ENCODE data around the gene HDGFL2.

The HDGFL2 gene

GRCh38 chr19:4499855-4500254 is 27.8 kb downstream of the HDGFL2 start:
- DNase-seq (ENCODE audit: low read depth) = no peak

- DNase-seq (ENCODE audit: low read depth) = no peak
These were observed 28.9 kb downstream of the HDGFL2 start for GRCh38 chr19:4500841-4501591.

GRCh38 chr19:4501691-4502090 is 29.6 kb downstream of the HDGFL2 start:
- DNase-seq (ENCODE audit: low read depth) = no peak

- no peak for DNase-seq (ENCODE audit: low read depth)
These were observed 30.4 kb downstream of the HDGFL2 start for GRCh38 chr19:4502282-4503131.

GRCh38 chr19:4503132-4503824 is 31.2 kb downstream of the HDGFL2 start:
- DNase-seq (ENCODE audit: low read depth) = no peak

- DNase-seq (ENCODE audit: low read depth) = no peak
These were observed 31.7 kb downstream of the HDGFL2 start for GRCh38 chr19:4503825-4504170.

GRCh38 chr19:4504297-4504701 is 32.2 kb downstream of the HDGFL2 start:
- no peak for DNase-seq (ENCODE audit: low read depth)

- DNase-seq (ENCODE audit: low read depth) = no peak
These were observed 32.9 kb downstream of the HDGFL2 start for GRCh38 chr19:4504891-4505569.

GRCh38 chr19:4505570-4506448 is 33.7 kb downstream of the HDGFL2 start:
- no peak for DNase-seq (ENCODE audit: low read depth)

- DNase-seq (ENCODE audit: low read depth) = peak; percentile 38
These were observed 34.5 kb downstream of the HDGFL2 start for GRCh38 chr19:4506449-4507149.

- no peak for DNase-seq (ENCODE audit: low read depth)
These were observed 35.0 kb downstream of the HDGFL2 start for GRCh38 chr19:4507150-4507452.

GRCh38 chr19:4507804-4508203 is 35.7 kb downstream of the HDGFL2 start:
- DNase-seq (ENCODE audit: low read depth) = no peak

- no peak for DNase-seq (ENCODE audit: low read depth)
These were observed 36.6 kb downstream of the HDGFL2 start for GRCh38 chr19:4508698-4509097.

GRCh38 chr19:4510435-4511255 is 38.5 kb downstream of the HDGFL2 start:
- no peak for DNase-seq (ENCODE audit: low read depth)

- DNase-seq (ENCODE audit: low read depth) = no peak
These were observed 39.4 kb downstream of the HDGFL2 start for GRCh38 chr19:4511300-4512054.

GRCh38 chr19:4512070-4512469 is 40.0 kb downstream of the HDGFL2 start:
- no peak for DNase-seq (ENCODE audit: low read depth)

- no peak for DNase-seq (ENCODE audit: low read depth)
These were observed 41.2 kb downstream of the HDGFL2 start for GRCh38 chr19:4513248-4513647.

GRCh38 chr19:4515732-4516131 is 43.6 kb downstream of the HDGFL2 start:
- DNase-seq (ENCODE audit: low read depth) = no peak

Measured in non-pigmented ciliary epithelial cell (primary cell).